ENCODE measurements around the gene YARS2.

DNA sequence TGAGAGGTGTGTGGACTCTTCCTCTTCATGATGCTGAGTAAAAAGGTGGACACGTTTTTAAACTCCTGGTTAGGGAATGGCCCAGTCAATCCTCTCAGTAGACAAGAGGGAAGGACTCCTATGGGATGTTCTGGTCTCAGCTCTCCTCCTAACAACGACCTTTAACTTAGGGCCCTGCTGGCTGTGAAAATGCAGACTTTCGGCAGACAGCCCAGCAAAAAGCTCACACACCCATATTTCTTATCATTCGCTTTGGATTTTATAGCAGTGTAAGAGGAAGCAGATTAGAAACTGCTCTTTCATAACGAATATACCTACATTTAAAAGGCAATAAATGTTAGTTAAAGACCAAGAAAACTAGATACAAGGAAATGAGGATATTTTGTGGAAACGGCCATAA is 18.0 kb upstream of the YARS2 start:
- TF ChIP-seq, protein P1, sequence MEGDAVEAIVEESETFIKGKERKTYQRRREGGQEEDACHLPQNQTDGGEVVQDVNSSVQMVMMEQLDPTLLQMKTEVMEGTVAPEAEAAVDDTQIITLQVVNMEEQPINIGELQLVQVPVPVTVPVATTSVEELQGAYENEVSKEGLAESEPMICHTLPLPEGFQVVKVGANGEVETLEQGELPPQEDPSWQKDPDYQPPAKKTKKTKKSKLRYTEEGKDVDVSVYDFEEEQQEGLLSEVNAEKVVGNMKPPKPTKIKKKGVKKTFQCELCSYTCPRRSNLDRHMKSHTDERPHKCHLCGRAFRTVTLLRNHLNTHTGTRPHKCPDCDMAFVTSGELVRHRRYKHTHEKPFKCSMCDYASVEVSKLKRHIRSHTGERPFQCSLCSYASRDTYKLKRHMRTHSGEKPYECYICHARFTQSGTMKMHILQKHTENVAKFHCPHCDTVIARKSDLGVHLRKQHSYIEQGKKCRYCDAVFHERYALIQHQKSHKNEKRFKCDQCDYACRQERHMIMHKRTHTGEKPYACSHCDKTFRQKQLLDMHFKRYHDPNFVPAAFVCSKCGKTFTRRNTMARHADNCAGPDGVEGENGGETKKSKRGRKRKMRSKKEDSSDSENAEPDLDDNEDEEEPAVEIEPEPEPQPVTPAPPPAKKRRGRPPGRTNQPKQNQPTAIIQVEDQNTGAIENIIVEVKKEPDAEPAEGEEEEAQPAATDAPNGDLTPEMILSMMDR (IDR thresholded peaks at IDR 0.05; ENCODE audit: insufficient read depth, low read depth, low read length) = no peak
- TF ChIP-seq EZH2 (IDR thresholded peaks at IDR 0.05; ENCODE audit: insufficient read depth, low read length) = no peak
